OCI-LY1 (cell line): ENCODE measurements around the gene BAIAP3.

ENCODE experiments used
- CTCF ChIP-seq: fragments of 200-600 bp; sonication (generic), shearing (Covaris generic); IDR thresholded peaks from 2 replicates; pipeline ENCODE4 v1.5.1; 2017; ENCODE audit warnings: mild to moderate bottlenecking, antibody characterized with exemption, low read length, moderate library complexity, mixed read lengths
- EZH2 ChIP-seq: fragments of 200-600 bp; sonication (generic), shearing (Covaris generic); IDR thresholded peaks from 2 replicates; pipeline ENCODE4 v1.8.0; 2017; ENCODE audit warnings: borderline replicate concordance, mixed run types, mild to moderate bottlenecking, antibody characterized with exemption, low read length, moderate library complexity, mixed read lengths

GRCh38 chr16:1312903-1313302 is 20.5 kb upstream of the BAIAP3 start:
- TF ChIP-seq CTCF (no peak), EZH2 (no peak)
